ENCODE results near the gene KIFC3. TPM values are rescaled to one million over a fixed set of nuclear protein-coding genes. Genes with fewer than 3 reads are reported as not detected.

The KIFC3 gene
- total RNA-seq, 4 donors from 2014 or later, result 116 to 206 (median 164) TPM

- DNase-seq (ENCODE audit: low spot score in 2 of 2), result no peak
- TF ChIP-seq CTCF (IDR thresholded peaks at IDR 0.05) (no peak), POLR2A (IDR thresholded peaks at IDR 0.05) (no peak)
- intact Hi-C loops (cut with DNase I; ENCODE audit: low total_unique reads), result no loop called here
- WGBS, 2 donors, result 77 to 78% methylated on average over 4 of the region's 4 CpGs
- no peak overlapping the region for H3K4me3 ChIP-seq (ENCODE audit: low read depth, poor library complexity, severe bottlenecking)
Observed at GRCh38 chr16:57727610-57728009, 74.7 kb downstream of the KIFC3 start.

- TF ChIP-seq POLR2A (IDR thresholded peaks at IDR 0.05) (no peak), CTCF (IDR thresholded peaks at IDR 0.05) (no peak)
- 83 to 85% methylated on average over 7 of the region's 7 CpGs for WGBS, 2 donors
- no peak overlapping the region for H3K4me3 ChIP-seq (ENCODE audit: low read depth, poor library complexity, severe bottlenecking)
- no peak for DNase-seq (ENCODE audit: low spot score in 2 of 2)
- intact Hi-C loops (cut with DNase I; ENCODE audit: low total_unique reads), result no loop called here
Observed at GRCh38 chr16:57726433-57726947, 75.8 kb downstream of the KIFC3 start.

- DNase-seq (ENCODE audit: low spot score in 2 of 2), result no peak
- H3K4me3 ChIP-seq (ENCODE audit: low read depth, poor library complexity, severe bottlenecking), result no peak overlapping the region
- 89 to 91% methylated on average over 27 to 30 of the region's 30 CpGs for WGBS, 2 donors
- intact Hi-C loops (cut with DNase I; ENCODE audit: low total_unique reads), result no loop called here
- TF ChIP-seq POLR2A (IDR thresholded peaks at IDR 0.05) (no peak), CTCF (IDR thresholded peaks at IDR 0.05) (no peak)
Observed at GRCh38 chr16:57725976-57726375, 76.3 kb downstream of the KIFC3 start.

GRCh38 chr16:57725554-57725953, 76.7 kb downstream of the KIFC3 start:
- TF ChIP-seq POLR2A (IDR thresholded peaks at IDR 0.05) (no peak), CTCF (IDR thresholded peaks at IDR 0.05) (no peak)
- intact Hi-C loops (cut with DNase I; ENCODE audit: low total_unique reads), result no loop called here
- no peak overlapping the region for H3K4me3 ChIP-seq (ENCODE audit: low read depth, poor library complexity, severe bottlenecking)
- no peak for DNase-seq (ENCODE audit: low spot score in 2 of 2)
- 75 to 76% methylated on average over 5 of the region's 5 CpGs for WGBS, 2 donors

- no peak overlapping the region for H3K4me3 ChIP-seq (ENCODE audit: low read depth, poor library complexity, severe bottlenecking)
- whole genome bisulfite sequencing, 2 donors, result 62 to 66% methylated on average over 5 of the region's 5 CpGs
- DNase-seq (ENCODE audit: low spot score in 2 of 2), result no peak
- intact Hi-C loops (cut with DNase I; ENCODE audit: low total_unique reads), result no loop called here
- no peak for TF ChIP-seq CTCF (IDR thresholded peaks at IDR 0.05)
- TF ChIP-seq POLR2A (IDR thresholded peaks at IDR 0.05), result no peak
Observed at GRCh38 chr16:57725151-57725550, 77.1 kb downstream of the KIFC3 start.

- no peak for DNase-seq (ENCODE audit: low spot score in 2 of 2)
- no peak for TF ChIP-seq POLR2A (IDR thresholded peaks at IDR 0.05)
- no peak for TF ChIP-seq CTCF (IDR thresholded peaks at IDR 0.05)
- intact Hi-C loops (cut with DNase I; ENCODE audit: low total_unique reads), result no loop called here
- no peak overlapping the region for H3K4me3 ChIP-seq (ENCODE audit: low read depth, poor library complexity, severe bottlenecking)
- 78 to 88% methylated on average over 15 of the region's 15 CpGs for WGBS, 2 donors
Observed at GRCh38 chr16:57724531-57724930, 77.8 kb downstream of the KIFC3 start.
